ENCODE results near the gene RTEL1.

RTEL1 gene

GRCh38 chr20:63731410-63731809, 73.3 kb downstream of the RTEL1 start:
- no peak for TF ChIP-seq CTCF (IDR thresholded peaks at IDR 0.05; ENCODE audit: control insufficient read depth, insufficient read depth, low read depth, low read length, missing control alignments)
- no peak overlapping the region for H3K4me3 ChIP-seq (ENCODE audit: control insufficient read depth, low read depth, low read length)
- no peak for DNase-seq (ENCODE audit: low read depth)

GRCh38 chr20:63732118-63733095, 74.3 kb downstream of the RTEL1 start:
- TF ChIP-seq CTCF (IDR thresholded peaks at IDR 0.05; ENCODE audit: control insufficient read depth, insufficient read depth, low read depth, low read length, missing control alignments): no peak
- DNase-seq (ENCODE audit: low read depth): no peak
- H3K4me3 ChIP-seq (ENCODE audit: control insufficient read depth, low read depth, low read length): no peak overlapping the region

GRCh38 chr20:63733117-63733516, 75.0 kb downstream of the RTEL1 start:
- no peak overlapping the region for H3K4me3 ChIP-seq (ENCODE audit: control insufficient read depth, low read depth, low read length)
- no peak for TF ChIP-seq CTCF (IDR thresholded peaks at IDR 0.05; ENCODE audit: control insufficient read depth, insufficient read depth, low read depth, low read length, missing control alignments)
- no peak for DNase-seq (ENCODE audit: low read depth)

GRCh38 chr20:63733579-63734081, 75.5 kb downstream of the RTEL1 start:
- no peak for DNase-seq (ENCODE audit: low read depth)
- H3K4me3 ChIP-seq (ENCODE audit: control insufficient read depth, low read depth, low read length): no peak overlapping the region
- no peak for TF ChIP-seq CTCF (IDR thresholded peaks at IDR 0.05; ENCODE audit: control insufficient read depth, insufficient read depth, low read depth, low read length, missing control alignments)

GRCh38 chr20:63734111-63734945, 76.2 kb downstream of the RTEL1 start:
- TF ChIP-seq CTCF (IDR thresholded peaks at IDR 0.05; ENCODE audit: control insufficient read depth, insufficient read depth, low read depth, low read length, missing control alignments): no peak
- H3K4me3 ChIP-seq (ENCODE audit: control insufficient read depth, low read depth, low read length): no peak overlapping the region
- DNase-seq (ENCODE audit: low read depth): no peak
